K562 (cell line): ENCODE data around the gene PSMD7. TPM values are rescaled to one million over a fixed set of nuclear protein-coding genes. Genes with fewer than 3 reads are reported as not detected.

Experiments used
- ATAC-seq: fragments of 200-7000 bp; cut with Tn5 transposase; 3 replicates; pipeline ENCODE4 v1.9.1; 2020; ENCODE audit warnings: moderate library complexity
- Bru-seq: library from RNA; stranded (reverse); fragments of 400-500 nt; gene quantifications from one replicate; lab custom pipeline; 2021; lab: Mats Ljungman, UMichigan
- BruChase-seq, 2 experiments: library from RNA; stranded (reverse); fragments of 400-500 nt; gene quantifications; one replicate each; lab custom pipeline; 2021; lab: Mats Ljungman, UMichigan
- BruUV-seq: library from RNA; stranded (reverse); fragments of 400-500 nt; replicated peaks from 2 replicates; lab custom pipeline; 2021; lab: Mats Ljungman, UMichigan
- CTCF ChIA-PET: fragments of 300-600 bp; formaldehyde crosslinking; extraction: SDS; loops from one replicate; lab custom pipeline; 2021; ENCODE audit warnings: low intra/inter-chr PET ratio; lab: Yijun Ruan, JAX
- POLR2A ChIA-PET: fragments of 300-600, 350-650 bp; sonication (Branson Sonifier 250); formaldehyde crosslinking; extraction: SDS; loops from one replicate; lab custom pipeline; 2021; ENCODE audit warnings: antibody characterized with exemption, inconsistent platforms; lab: Yijun Ruan, JAX
- DNase-seq, 4 experiments: peaks; one replicate each; pipeline versions ENCODE4 v3.0.0 to v3.0.0-alpha.2; 2011 to 2018; ENCODE audit warnings: low spot score in 3 of 4, mixed read lengths in 3 of 4; ENCODE audit errors: extremely low read depth in 1 of 4
- FAIRE-seq: peaks from 2 replicates; lab custom pipeline; 2011; peaks lifted over from hg19 to GRCh38; lab: Jason Lieb, UNC
- H2AFZ ChIP-seq: 2 replicates; pipeline ENCODE4 v1.6.0; 2011; ENCODE audit warnings: low read depth, low read length, control low read depth, inconsistent platforms
- H3K27ac ChIP-seq: fragments of 200-600 bp; 3 replicates; pipeline ENCODE4 v1.8.0; 2011; ENCODE audit warnings: low read depth, mild to moderate bottlenecking, control low read depth, inconsistent platforms, low read length, moderate library complexity, mixed read lengths; ENCODE audit errors: extremely low read depth
- H3K27me3 ChIP-seq, 2 experiments: fragments of 300-600 bp in 1 of 2; 2 replicates in 1 of 2; 3 replicates in 1 of 2; pipeline versions ENCODE4 v1.6.0 to v1.8.0; 2011; ENCODE audit warnings: inconsistent platforms in 2 of 2, low read length in 2 of 2, mild to moderate bottlenecking in 1 of 2, mixed read lengths in 1 of 2, moderate library complexity in 1 of 2; ENCODE audit not compliant: control insufficient read depth in 2 of 2, insufficient read depth in 2 of 2
- H3K36me3 ChIP-seq: fragments of 300-600 bp; 3 replicates; pipeline ENCODE4 v1.8.0; 2011; ENCODE audit warnings: mild to moderate bottlenecking, low read length, inconsistent platforms; ENCODE audit not compliant: control insufficient read depth, insufficient read depth
- H3K4me1 ChIP-seq, 2 experiments: fragments of 200-600 bp in 1 of 2; replicated peaks in 1 of 2; 2 replicates in 1 of 2; 3 replicates in 1 of 2; pipeline versions ENCODE4 v1.5.1 to v1.8.0; 2011; ENCODE audit warnings: inconsistent platforms in 2 of 2, low read length in 2 of 2, mild to moderate bottlenecking in 1 of 2, mixed read lengths in 1 of 2, moderate library complexity in 1 of 2; ENCODE audit not compliant: control insufficient read depth in 2 of 2, insufficient read depth in 2 of 2
- H3K4me2 ChIP-seq: 2 replicates; pipeline ENCODE4 v1.6.1; 2011; ENCODE audit warnings: low read length, control low read depth, inconsistent platforms, mixed read lengths; ENCODE audit not compliant: insufficient read depth
- H3K4me3 ChIP-seq: fragments of 200-600 bp; sonication (generic), shearing (Covaris generic); 2 replicates; pipeline ENCODE4 v1.5.1; 2016; ENCODE audit warnings: control low read depth, inconsistent platforms
- H3K79me2 ChIP-seq: fragments of 200-600 bp; 3 replicates; pipeline ENCODE4 v1.8.0; 2011; ENCODE audit warnings: low read length, inconsistent platforms; ENCODE audit not compliant: control insufficient read depth, insufficient read depth
- H3K9ac ChIP-seq, 2 experiments: 2 replicates each; pipeline versions ENCODE4 v1.6.0 to v1.6.1; 2011; ENCODE audit warnings: low read depth in 2 of 2, low read length in 2 of 2, control low read depth in 1 of 2, inconsistent platforms in 1 of 2, mild to moderate bottlenecking in 1 of 2, mixed read lengths in 1 of 2; ENCODE audit not compliant: insufficient read depth in 1 of 2
- H3K9me1 ChIP-seq: one replicate; pipeline ENCODE4 v1.6.0; 2011; ENCODE audit warnings: inconsistent platforms, mild to moderate bottlenecking, low read length, moderate library complexity; ENCODE audit not compliant: control insufficient read depth, insufficient read depth
- H3K9me3 ChIP-seq: replicated peaks from 2 replicates; pipeline ENCODE4 v1.5.1; 2011; ENCODE audit warnings: low read depth, low read length, inconsistent platforms; ENCODE audit not compliant: control insufficient read depth, insufficient read depth
- H4K20me1 ChIP-seq: replicated peaks from 2 replicates; pipeline ENCODE4 v1.6.1; 2011; ENCODE audit warnings: low read length, inconsistent platforms, mixed read lengths; ENCODE audit not compliant: control insufficient read depth, insufficient read depth
- ETV1 ChIP-seq: fragments of 450-650 bp; conservative IDR thresholded peaks from 2 replicates; pipeline ENCODE4 v1.6.1; 2016; ENCODE audit warnings: missing genetic modification characterization, control low read depth, low read depth, missing compliant biosample characterization
- SLC30A9 ChIP-seq: fragments of 250-450 bp; sonication (Bioruptor Pico); IDR thresholded peaks from 2 replicates; pipeline ENCODE4 v1.8.0; 2022; ENCODE audit warnings: mild to moderate bottlenecking, moderate library complexity
- TAL1 ChIP-seq: fragments of 450-650 bp; IDR thresholded peaks from 2 replicates; pipeline ENCODE4 v1.6.1; 2016; ENCODE audit warnings: mild to moderate bottlenecking
- ZBTB5 ChIP-seq: fragments of 450-650 bp; IDR thresholded peaks from 2 replicates; pipeline ENCODE4 v1.6.1; 2017; ENCODE audit warnings: antibody characterized with exemption
- ZNF449 ChIP-seq: fragments of 250-450 bp; sonication (Bioruptor Pico); IDR thresholded peaks from 2 replicates; pipeline ENCODE4 v1.8.0; 2022; ENCODE audit warnings: moderate library complexity, mild to moderate bottlenecking, inconsistent platforms
- WGBS: fragments of 100-300 bp; shearing (Covaris generic); methylation state at CpG from one replicate; pipeline ENCODE4 v1.1.6; 2016; ENCODE audit warnings: low coverage, mixed read lengths; ENCODE audit not compliant: insufficient coverage; ENCODE audit errors: missing lambda C conversion rate; 5-methylcytosine and 5-hydroxymethylcytosine counted together
- in situ Hi-C: fragments of 300-500 bp; cut with MboI; formaldehyde crosslinking; loops from 4 replicates; pipeline ENCODE4 v1.15.0; 2018; ENCODE audit warnings: inconsistent platforms, mixed read lengths
- intact Hi-C: fragments of 100-400 bp; cut with micrococcal nuclease; formaldehyde crosslinking; loops from 2 replicates; pipeline ENCODE4 v1.14.2; 2022
- long read RNA-seq, 3 experiments: library from polyadenylated mRNA in 2 of 3; library from RNA in 1 of 3; unstranded in 2 of 3; stranded (forward) in 1 of 3; transcript quantifications; one replicate each; pipeline ENCODE4 v2.0.0, GENCODE V29; 2019 to 2022
- polyA minus RNA-seq, 3 experiments: library from RNA; depleted of rRNA, polyadenylated mRNA; stranded (reverse); fragments of >200 nt; gene quantifications; 2 replicates each; pipeline ENCODE4 v1.2.3, GENCODE V29; 2011
- polyA plus RNA-seq, 8 experiments: library from polyadenylated mRNA; depleted of rRNA in 4 of 8; stranded (reverse) in 5 of 8; unstranded in 3 of 8; fragments of >200 nt; fragmentation: Nextera tagmentation in 2 of 8; fragmentation: Illumina TruSeq in 1 of 8; extraction: Ambion mirVana in 2 of 8; extraction: Trizol in 1 of 8; gene quantifications; 2 replicates each; pipeline versions ENCODE4 v1.2.1 to v1.2.3, GENCODE V29; 2011 to 2014; ENCODE audit warnings: inconsistent platforms in 1 of 8, missing spikeins in 1 of 8
- total RNA-seq, 7 experiments: library from RNA; depleted of rRNA in 6 of 7; stranded (reverse); fragments of >200 nt in 6 of 7; fragmentation: Illumina TruSeq in 2 of 7; extraction: Trizol in 2 of 7; gene quantifications; 2 replicates each; pipeline versions ENCODE4 v1.2.1 to v1.2.3, GENCODE V29; 2011 to 2021; ENCODE audit warnings: low replicate concordance in 1 of 7
- TF ChIP-seq, protein P1 (sequence below): sonication (generic); formaldehyde crosslinking; IDR thresholded peaks from 2 replicates; pipeline ENCODE4 v1.8.0; 2022; ENCODE audit warnings: missing genetic modification reagents, mild to moderate bottlenecking, borderline replicate concordance

The PSMD7 gene
- 56.8 and 81.4 TPM in 2 replicates for total RNA-seq (2011; cell fraction: chromatin; rRNA removed; ENCODE audit: low replicate concordance)
- 55.3 and 57.0 TPM in 2 replicates for total RNA-seq (2011; cell fraction: nucleolus; rRNA removed)
- total RNA-seq (2011; cell fraction: nucleoplasm; rRNA removed): 67.5 and 79.8 TPM in 2 replicates
- total RNA-seq (2014; rRNA removed) (114 and 115 TPM in 2 replicates), total RNA-seq (2014; rRNA removed; fragmentation: Illumina TruSeq; extraction: Trizol) (144 and 152 TPM in 2 replicates), total RNA-seq (2015; rRNA removed; fragmentation: Illumina TruSeq; extraction: Trizol) (160 TPM in 2 replicates), total RNA-seq (2021) (148 and 156 TPM in 2 replicates), polyA plus RNA-seq (2011; rRNA removed) (142 and 199 TPM in 2 replicates), polyA plus RNA-seq (2014; fragmentation: Illumina TruSeq; extraction: Trizol) (226 and 227 TPM in 2 replicates), polyA plus RNA-seq (2014; fragmentation: Nextera tagmentation; extraction: Ambion mirVana) (100 to 1,000 TPM; 100 to 142 TPM), polyA plus RNA-seq (2014; rRNA removed) (162 and 164 TPM in 2 replicates), polyA minus RNA-seq (2011; rRNA and poly(A)+ RNA removed) (191 and 239 TPM in 2 replicates), Bru-seq, nascent RNA (percentile 98 among the genes with signal in this experiment), BruChase-seq, experiment 1, labeled RNA remaining after a 2-hour chase (percentile 97 among the genes with signal in this experiment), BruChase-seq, experiment 2, labeled RNA remaining after a 6-hour chase (percentile 97 among the genes with signal in this experiment)
- polyA plus RNA-seq (2011; cell fraction: cytosol; rRNA removed): 88.7 and 96.3 TPM in 2 replicates
- polyA plus RNA-seq (2011; cell fraction: nucleus; rRNA removed): 85.1 and 99.5 TPM in 2 replicates
- 144 and 182 TPM in 2 replicates for polyA plus RNA-seq (2012)
- polyA minus RNA-seq (2011; cell fraction: cytosol; rRNA and poly(A)+ RNA removed): 48.9 and 62.5 TPM in 2 replicates
- 44.7 and 87.3 TPM in 2 replicates for polyA minus RNA-seq (2011; cell fraction: nucleus; rRNA and poly(A)+ RNA removed)
- long read RNA-seq, experiment 1, transcript PSMD7-201 (7 exons, 1,670 nt): major isoform, 701 of 787 reads
- long read RNA-seq, experiment 1, partial matches to known transcripts: 9 of 787 reads
- long read RNA-seq, experiment 1, other reads (novel, unspliced or antisense): 71 of 787 reads
- long read RNA-seq, experiment 2, transcript PSMD7-201 (7 exons, 1,670 nt): major isoform, 211 of 263 reads
- long read RNA-seq, experiment 2, partial matches to known transcripts: 10 of 263 reads
- long read RNA-seq, experiment 2, other reads (novel, unspliced or antisense): 38 of 263 reads
- long read RNA-seq, experiment 3, transcript PSMD7-201 (7 exons, 1,670 nt): major isoform, 335 of 350 reads
- long read RNA-seq, experiment 3, partial matches to known transcripts: 10 of 350 reads
- long read RNA-seq, experiment 3, other reads (novel, unspliced or antisense): 4 of 350 reads

- Histone ChIP-seq H4K20me1 (peaks cover 3% of the 10 kb centered on the region; the same call in 1 of the 2 replicates), H3K4me3 (peak within 1 kb of the TSS; percentile 86), H3K4me2 (peak within 1 kb of the TSS; percentile 89), H3K9me3 (no peaks in the 10 kb centered on the region), H3K9me1 (no peaks in the 10 kb centered on the region), H3K79me2 (peaks cover 60% of the 10 kb centered on the region), H2AFZ (peak within 1 kb of the TSS; percentile 76), H3K4me1 (peaks cover 7 to 13% of the 10 kb centered on the region in 2 experiments; a peak in 3 of 5 replicates), H3K27ac (peak within 1 kb of the TSS; percentile 92), H3K27me3 (no peaks in the 10 kb centered on the region), H3K9ac (peak within 1 kb of the TSS; percentile 99), H3K36me3 (peaks cover 39% of the 10 kb centered on the region)
- intact Hi-C loops: no loop called here
- DNase-seq: peak; percentile 87 to 96 (median 89)
- ChIA-PET CTCF (no interaction called here), POLR2A (interaction anchor here (0.6 to 2.5 kb wide), 11 partner anchors 8 to 366 kb away, joined by 3 to 22 read pairs (median 4); partner anchors contain the start of gene GLG1)
- WGBS: 3% methylated on average over 37 of the region's 60 CpGs
- in situ Hi-C loops: no loop called here
- peak; percentile 95 for ATAC-seq
- peak; percentile 70 for FAIRE-seq
- BruUV-seq: no TSS peak
- TF ChIP-seq SLC30A9 (CRISPR knock-in tag): no peak
- TF ChIP-seq ZBTB5: no peak
- TF ChIP-seq TAL1: no peak
- peak; percentile 90 for TF ChIP-seq ETV1 (tag)
- no peak for TF ChIP-seq ZNF449 (CRISPR knock-in tag)
- TF ChIP-seq, protein P1, sequence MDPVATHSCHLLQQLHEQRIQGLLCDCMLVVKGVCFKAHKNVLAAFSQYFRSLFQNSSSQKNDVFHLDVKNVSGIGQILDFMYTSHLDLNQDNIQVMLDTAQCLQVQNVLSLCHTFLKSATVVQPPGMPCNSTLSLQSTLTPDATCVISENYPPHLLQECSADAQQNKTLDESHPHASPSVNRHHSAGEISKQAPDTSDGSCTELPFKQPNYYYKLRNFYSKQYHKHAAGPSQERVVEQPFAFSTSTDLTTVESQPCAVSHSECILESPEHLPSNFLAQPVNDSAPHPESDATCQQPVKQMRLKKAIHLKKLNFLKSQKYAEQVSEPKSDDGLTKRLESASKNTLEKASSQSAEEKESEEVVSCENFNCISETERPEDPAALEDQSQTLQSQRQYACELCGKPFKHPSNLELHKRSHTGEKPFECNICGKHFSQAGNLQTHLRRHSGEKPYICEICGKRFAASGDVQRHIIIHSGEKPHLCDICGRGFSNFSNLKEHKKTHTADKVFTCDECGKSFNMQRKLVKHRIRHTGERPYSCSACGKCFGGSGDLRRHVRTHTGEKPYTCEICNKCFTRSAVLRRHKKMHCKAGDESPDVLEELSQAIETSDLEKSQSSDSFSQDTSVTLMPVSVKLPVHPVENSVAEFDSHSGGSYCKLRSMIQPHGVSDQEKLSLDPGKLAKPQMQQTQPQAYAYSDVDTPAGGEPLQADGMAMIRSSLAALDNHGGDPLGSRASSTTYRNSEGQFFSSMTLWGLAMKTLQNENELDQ (CRISPR knock-in tag): 0 out of 2 replicates have a peak, but pooled peaks have one; percentile 39
Measured at GRCh38 chr16:74296432-74297144, at the start of gene PSMD7. TSS of gene PSMD7 (plus strand) at chr16:74296814. CDS start at chr16:74296915, 101 bp downstream.
